Peyer's patch (tissue), 4 donors: Measurements from ENCODE around the gene CLDN9.

Source experiments
- POLR2A ChIP-seq, 2 donors: fragments of 450-650 bp; IDR thresholded peaks; one replicate each; pipeline ENCODE4 v1.5.1; 2017; ENCODE audit warnings: antibody characterized with exemption in 2 of 2, mild to moderate bottlenecking in 2 of 2, moderate library complexity in 2 of 2
- TF ChIP-seq, protein P1 (sequence below), 6 experiments: fragments of 450-650 bp in 4 of 6; fragments of 200-600 bp in 2 of 6; sonication (generic) in 1 of 6; IDR thresholded peaks; one replicate each; pipeline ENCODE4 v1.5.1; 2017 to 2019; ENCODE audit warnings: antibody characterized with exemption in 6 of 6, mild to moderate bottlenecking in 3 of 6, moderate library complexity in 1 of 6

DNA sequence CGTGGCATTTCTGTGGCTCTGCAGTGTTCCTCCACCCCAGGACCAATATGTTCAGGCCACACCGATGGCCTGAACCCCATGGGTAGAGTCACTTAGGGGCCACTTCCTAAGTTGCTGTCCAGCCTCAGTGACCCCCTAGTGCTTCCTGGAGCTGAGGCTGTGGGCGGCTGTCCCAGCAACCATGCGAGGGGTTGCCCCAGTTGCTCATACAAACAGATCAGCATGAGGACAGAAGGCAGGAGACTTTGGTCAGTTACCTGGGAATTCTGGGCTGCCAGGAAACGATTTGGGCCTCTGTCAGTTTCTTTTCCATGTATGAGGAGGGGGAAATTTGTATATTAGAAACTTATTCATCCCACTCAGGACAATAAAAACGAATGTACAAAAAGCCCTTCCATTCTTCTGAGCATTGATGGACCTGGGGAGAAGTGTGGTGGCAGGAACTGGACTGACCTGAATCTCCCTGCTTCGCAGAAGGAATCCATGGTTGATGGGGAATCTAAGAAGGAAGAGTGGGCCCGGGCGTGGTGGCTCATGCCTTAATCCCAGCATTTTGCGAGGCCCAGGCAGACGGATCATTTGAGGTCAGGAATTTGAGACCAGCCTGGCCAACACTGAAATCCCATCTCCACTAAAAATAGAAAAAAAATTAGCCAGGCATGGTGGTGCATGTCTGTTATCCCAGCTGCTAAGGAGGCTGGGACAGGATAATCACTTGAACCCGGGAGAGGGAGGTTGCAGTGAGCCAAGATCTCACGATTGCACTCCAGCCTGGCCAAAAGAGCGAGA, 47.8 kb downstream of the CLDN9 start:
- TF ChIP-seq, protein P1, sequence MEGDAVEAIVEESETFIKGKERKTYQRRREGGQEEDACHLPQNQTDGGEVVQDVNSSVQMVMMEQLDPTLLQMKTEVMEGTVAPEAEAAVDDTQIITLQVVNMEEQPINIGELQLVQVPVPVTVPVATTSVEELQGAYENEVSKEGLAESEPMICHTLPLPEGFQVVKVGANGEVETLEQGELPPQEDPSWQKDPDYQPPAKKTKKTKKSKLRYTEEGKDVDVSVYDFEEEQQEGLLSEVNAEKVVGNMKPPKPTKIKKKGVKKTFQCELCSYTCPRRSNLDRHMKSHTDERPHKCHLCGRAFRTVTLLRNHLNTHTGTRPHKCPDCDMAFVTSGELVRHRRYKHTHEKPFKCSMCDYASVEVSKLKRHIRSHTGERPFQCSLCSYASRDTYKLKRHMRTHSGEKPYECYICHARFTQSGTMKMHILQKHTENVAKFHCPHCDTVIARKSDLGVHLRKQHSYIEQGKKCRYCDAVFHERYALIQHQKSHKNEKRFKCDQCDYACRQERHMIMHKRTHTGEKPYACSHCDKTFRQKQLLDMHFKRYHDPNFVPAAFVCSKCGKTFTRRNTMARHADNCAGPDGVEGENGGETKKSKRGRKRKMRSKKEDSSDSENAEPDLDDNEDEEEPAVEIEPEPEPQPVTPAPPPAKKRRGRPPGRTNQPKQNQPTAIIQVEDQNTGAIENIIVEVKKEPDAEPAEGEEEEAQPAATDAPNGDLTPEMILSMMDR (IDR thresholded peaks at IDR 0.05), result no peak
- TF ChIP-seq POLR2A (IDR thresholded peaks at IDR 0.05), result no peak
